ENCODE results near the gene RNASEL. TPM values are rescaled to one million over a fixed set of nuclear protein-coding genes. Genes with fewer than 3 reads are reported as not detected.

The RNASEL gene
- total and polyA plus RNA-seq, 2 donors (not counting 3 experiments of a cell fraction or from before 2014, with no cell fraction given): 0.59 to 1.9 TPM

- intact Hi-C loops (cut with micrococcal nuclease): no loop called here
- CTCF ChIA-PET: interaction anchor here (2.2 kb wide), 1 partner anchor 11 kb away, joined by 9 read pairs; no protein-coding TSS in a partner anchor
These were observed 4.3 kb downstream of the RNASEL start for GRCh38 chr1:182584746-182585145.

More at GRCh38 chr1:182584746-182585145, 4.3 kb downstream of the RNASEL start:
- Histone ChIP-seq H2AFZ (ENCODE audit: low read depth, low read length) (no peak overlapping the region), H3K4me1 (ENCODE audit: control insufficient read depth, extremely low read depth, insufficient read depth, low read length) (peaks cover 9% of the 10 kb centered on the region), H3K9me1 (replicated peaks; ENCODE audit: control insufficient read depth, extremely low read depth, insufficient read depth, low read length) (no peaks in the 10 kb centered on the region), H3K4me3 (replicated peaks in 1 of 3; ENCODE audit: insufficient read depth in 1 of 3, low read depth in 1 of 3, low read length in 3 of 3) (no peak overlapping the region), H3K27me3 (ENCODE audit: control insufficient read depth in 2 of 2, insufficient read depth in 2 of 2, low read length in 2 of 2) (no peaks in the 10 kb centered on the region), H3K9ac (replicated peaks; ENCODE audit: extremely low read depth, insufficient read depth, low read length) (no peak overlapping the region), H4K20me1 (replicated peaks; ENCODE audit: control insufficient read depth, extremely low read depth, insufficient read depth, low read length) (no peaks in the 10 kb centered on the region), H3K4me2 (ENCODE audit: insufficient read depth, low read length) (no peak overlapping the region), H3K79me2 (ENCODE audit: control insufficient read depth, insufficient read depth, low read length) (no peaks in the 10 kb centered on the region), H3K36me3 (ENCODE audit: control insufficient read depth in 2 of 2, extremely low read depth in 1 of 2, insufficient read depth in 2 of 2, low read length in 2 of 2) (no peaks in the 10 kb centered on the region), H3K9me3 (replicated peaks; ENCODE audit: control insufficient read depth, insufficient read depth, low read length) (no peaks in the 10 kb centered on the region), H3K27ac (ENCODE audit: insufficient read depth, low read depth, low read length) (no peak overlapping the region)
- FAIRE-seq: no peak
- POLR2A ChIA-PET: no interaction called here
- no TSS peak for BruUV-seq (replicated peaks)
- DNase-seq (ENCODE audit: low read depth, low spot score): no peak
- dilution Hi-C loops (cut with MboI; ENCODE audit: extremely low pct_ligation_motif_present, low sequenced_read_pairs): no loop called here
- no peak for TF ChIP-seq GATA2 (IDR thresholded peaks at IDR 0.05; ENCODE audit: insufficient read depth, insufficient read length, low read depth, low read length)
- no peak for TF ChIP-seq EZH2 (IDR thresholded peaks at IDR 0.05; ENCODE audit: borderline replicate concordance, low read depth, low read length, severe bottlenecking)
- no peak for TF ChIP-seq MAX (IDR thresholded peaks at IDR 0.05; ENCODE audit: insufficient read depth, insufficient read length)
- TF ChIP-seq CTCF (IDR thresholded peaks at IDR 0.05; ENCODE audit: extremely low read depth in 1 of 2, insufficient read depth in 1 of 2, low read depth in 1 of 2, low read length in 2 of 2): no peak
- TF ChIP-seq JUN (IDR thresholded peaks at IDR 0.05; ENCODE audit: borderline replicate concordance, insufficient read depth, insufficient read length, low read depth): no peak
- no peak for TF ChIP-seq POLR2A (IDR thresholded peaks at IDR 0.05; ENCODE audit: low read depth, low read length)
- TF ChIP-seq POLR2AphosphoS5 (IDR thresholded peaks at IDR 0.05; ENCODE audit: insufficient read depth, low read depth, low read length): no peak
- no peak for TF ChIP-seq MYC (IDR thresholded peaks at IDR 0.05; ENCODE audit: low read depth, low read length)
- TF ChIP-seq FOS (IDR thresholded peaks at IDR 0.05; ENCODE audit: borderline replicate concordance, insufficient read depth, low read length): no peak
